ENCODE results near the gene POU4F1.

DNA sequence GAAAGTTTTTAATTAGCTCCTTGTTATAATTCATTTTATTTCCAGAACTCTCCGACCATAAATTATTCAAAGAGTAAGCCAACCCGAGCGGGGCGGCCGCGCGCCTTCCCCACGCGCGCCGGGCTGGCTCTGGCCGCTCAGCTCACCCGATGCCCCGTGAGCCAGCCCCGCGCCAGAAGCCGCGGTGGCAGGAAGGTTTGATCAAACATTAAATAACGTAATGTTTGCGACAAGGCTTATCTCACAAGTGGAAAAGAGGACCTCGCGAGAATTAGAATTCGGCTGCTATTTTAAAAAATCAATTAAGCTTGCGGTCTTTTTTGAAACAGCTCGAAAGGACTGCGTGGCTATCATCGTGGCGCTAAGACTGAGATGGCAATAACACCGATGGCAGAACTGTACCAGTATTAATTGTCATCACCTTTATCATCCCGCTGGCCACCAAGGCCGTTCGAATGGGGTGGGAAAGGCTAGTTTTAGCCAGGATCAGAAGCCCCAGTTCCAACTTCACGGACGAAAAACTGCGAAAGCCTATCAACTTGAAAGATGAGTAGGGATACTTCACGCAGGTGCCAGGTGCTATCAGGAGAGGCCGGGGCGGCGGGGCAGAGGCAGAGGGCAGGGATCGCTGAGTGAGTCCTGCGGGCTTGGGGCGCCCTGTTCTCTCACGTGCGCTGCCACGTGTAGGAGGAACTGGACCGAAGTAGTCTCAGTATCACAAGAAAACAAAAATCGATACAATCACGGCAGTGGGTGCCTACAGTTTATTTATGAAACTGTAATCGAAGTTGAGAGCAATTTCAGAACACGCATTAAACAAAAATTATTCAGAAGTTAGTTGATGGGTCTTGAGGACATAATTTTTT lies 6.4 kb downstream of the POU4F1 start:
- no peak for TF ChIP-seq POLR2A (IDR thresholded peaks at IDR 0.05)
- TF ChIP-seq, protein P1, sequence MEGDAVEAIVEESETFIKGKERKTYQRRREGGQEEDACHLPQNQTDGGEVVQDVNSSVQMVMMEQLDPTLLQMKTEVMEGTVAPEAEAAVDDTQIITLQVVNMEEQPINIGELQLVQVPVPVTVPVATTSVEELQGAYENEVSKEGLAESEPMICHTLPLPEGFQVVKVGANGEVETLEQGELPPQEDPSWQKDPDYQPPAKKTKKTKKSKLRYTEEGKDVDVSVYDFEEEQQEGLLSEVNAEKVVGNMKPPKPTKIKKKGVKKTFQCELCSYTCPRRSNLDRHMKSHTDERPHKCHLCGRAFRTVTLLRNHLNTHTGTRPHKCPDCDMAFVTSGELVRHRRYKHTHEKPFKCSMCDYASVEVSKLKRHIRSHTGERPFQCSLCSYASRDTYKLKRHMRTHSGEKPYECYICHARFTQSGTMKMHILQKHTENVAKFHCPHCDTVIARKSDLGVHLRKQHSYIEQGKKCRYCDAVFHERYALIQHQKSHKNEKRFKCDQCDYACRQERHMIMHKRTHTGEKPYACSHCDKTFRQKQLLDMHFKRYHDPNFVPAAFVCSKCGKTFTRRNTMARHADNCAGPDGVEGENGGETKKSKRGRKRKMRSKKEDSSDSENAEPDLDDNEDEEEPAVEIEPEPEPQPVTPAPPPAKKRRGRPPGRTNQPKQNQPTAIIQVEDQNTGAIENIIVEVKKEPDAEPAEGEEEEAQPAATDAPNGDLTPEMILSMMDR (IDR thresholded peaks at IDR 0.05): no peak

All from body of pancreas (tissue), 4 donors.